IMR-90 (cell line): ENCODE results near the gene TMEM253. TPM values are rescaled to one million over a fixed set of nuclear protein-coding genes. Genes with fewer than 3 reads are reported as not detected.

Experiments
- ATAC-seq: fragments of 200-7000 bp; cut with Tn5 transposase; 2 replicates; pipeline ENCODE4 v1.9.1; 2020; ENCODE audit warnings: low read depth, mild to moderate bottlenecking, moderate library complexity
- BruUV-seq: library from RNA; stranded (reverse); fragments of 400-500 nt; replicated peaks from 2 replicates; lab custom pipeline; 2021; lab: Mats Ljungman, UMichigan
- CTCF ChIA-PET: fragments of 300-600 bp; formaldehyde crosslinking; extraction: SDS; loops from one replicate; lab custom pipeline; 2021; ENCODE audit warnings: antibody characterized with exemption; lab: Yijun Ruan, JAX
- POLR2A ChIA-PET: fragments of 300-600 bp; sonication (Branson Sonifier 250); formaldehyde crosslinking; loops from one replicate; lab custom pipeline; 2022; ENCODE audit warnings: antibody characterized with exemption; ENCODE audit not compliant: unreplicated experiment; lab: Charles Lee
- DNase-seq: peaks from one replicate; pipeline ENCODE4 v3.0.0; 2013
- H2AFZ ChIP-seq: replicated peaks from 2 replicates; pipeline ENCODE3; 2013; ENCODE audit warnings: low read length, mild to moderate bottlenecking; ENCODE audit not compliant: poor library complexity
- H2AK5ac ChIP-seq: 2 replicates; pipeline ENCODE4 v1.6.1; 2013; ENCODE audit warnings: low read depth, low read length, inconsistent platforms
- H2AK9ac ChIP-seq: replicated peaks from 2 replicates; pipeline ENCODE3; 2013; ENCODE audit warnings: mild to moderate bottlenecking, low read depth, low read length, moderate library complexity; ENCODE audit not compliant: poor library complexity
- H2BK120ac ChIP-seq: 2 replicates; pipeline ENCODE4 v1.6.1; 2013; ENCODE audit warnings: low read depth, low read length, inconsistent platforms
- H2BK15ac ChIP-seq: 3 replicates; pipeline ENCODE4 v1.6.1; 2013; ENCODE audit warnings: low read depth, low read length, inconsistent platforms
- H2BK20ac ChIP-seq: 2 replicates; pipeline ENCODE4 v1.6.1; 2013; ENCODE audit warnings: low read depth, mild to moderate bottlenecking, inconsistent platforms, low read length, moderate library complexity
- H2BK5ac ChIP-seq: 2 replicates; pipeline ENCODE4 v1.6.1; 2013; ENCODE audit warnings: mild to moderate bottlenecking, low read depth, low read length, inconsistent platforms; ENCODE audit not compliant: poor library complexity, severe bottlenecking
- H3K14ac ChIP-seq: replicated peaks from 2 replicates; pipeline ENCODE4 v1.6.1; 2013; ENCODE audit warnings: low read depth, low read length, inconsistent platforms
- H3K18ac ChIP-seq: 2 replicates; pipeline ENCODE4 v1.6.1; 2013; ENCODE audit warnings: low read depth, low read length, control low read depth
- H3K23ac ChIP-seq: 2 replicates; pipeline ENCODE4 v1.6.1; 2013; ENCODE audit warnings: low read depth, low read length, inconsistent platforms
- H3K27ac ChIP-seq: 2 replicates; pipeline ENCODE4 v1.5.1; 2013; ENCODE audit warnings: mild to moderate bottlenecking, control low read depth, low read length; ENCODE audit not compliant: insufficient read depth
- H3K27me3 ChIP-seq: 2 replicates; pipeline ENCODE4 v1.6.1; 2013; ENCODE audit warnings: low read length; ENCODE audit not compliant: control insufficient read depth, insufficient read depth
- H3K36me3 ChIP-seq: 2 replicates; pipeline ENCODE4 v1.6.1; 2013; ENCODE audit warnings: low read length, mixed read lengths; ENCODE audit not compliant: control insufficient read depth, insufficient read depth
- H3K4ac ChIP-seq: 2 replicates; pipeline ENCODE4 v1.6.1; 2013; ENCODE audit warnings: low read depth, low read length, inconsistent platforms
- H3K4me1 ChIP-seq: 2 replicates; pipeline ENCODE4 v1.6.1; 2013; ENCODE audit warnings: low read length, mixed read lengths; ENCODE audit not compliant: control insufficient read depth, insufficient read depth
- H3K4me2 ChIP-seq: 2 replicates; pipeline ENCODE4 v1.6.1; 2013; ENCODE audit warnings: low read depth, mild to moderate bottlenecking, control low read depth, low read length, moderate library complexity
- H3K4me3 ChIP-seq: 2 replicates; pipeline ENCODE4 v1.5.1; 2013; ENCODE audit warnings: low read depth, mild to moderate bottlenecking, control low read depth, low read length, moderate library complexity; ENCODE audit not compliant: insufficient read depth
- H3K56ac ChIP-seq: 2 replicates; pipeline ENCODE4 v1.6.1; 2013; ENCODE audit warnings: low read length, inconsistent platforms; ENCODE audit not compliant: insufficient read depth; ENCODE audit errors: extremely low read depth
- H3K79me1 ChIP-seq, 2 experiments: 2 replicates each; pipeline ENCODE4 v1.6.1; 2013; ENCODE audit warnings: low read length in 2 of 2, inconsistent platforms in 1 of 2, low read depth in 1 of 2
- H3K9ac ChIP-seq: 2 replicates; pipeline ENCODE4 v1.6.1; 2013; ENCODE audit warnings: low read depth, low read length, control low read depth
- H3K9me1 ChIP-seq: 2 replicates; pipeline ENCODE4 v1.6.1; 2013; ENCODE audit warnings: low read length, inconsistent platforms; ENCODE audit not compliant: insufficient read depth
- H3K9me3 ChIP-seq: 2 replicates; pipeline ENCODE4 v1.6.1; 2013; ENCODE audit warnings: low read length; ENCODE audit not compliant: control insufficient read depth, insufficient read depth
- H4K20me1 ChIP-seq: 2 replicates; pipeline ENCODE4 v1.6.1; 2013; ENCODE audit warnings: low read length, inconsistent platforms; ENCODE audit not compliant: insufficient read depth
- H4K5ac ChIP-seq: 2 replicates; pipeline ENCODE4 v1.6.1; 2013; ENCODE audit warnings: mild to moderate bottlenecking, low read depth, low read length, control low read depth
- H4K8ac ChIP-seq, 2 experiments: 2 replicates each; pipeline ENCODE4 v1.6.1; 2013; ENCODE audit warnings: low read depth in 2 of 2, low read length in 2 of 2, control low read depth in 1 of 2, inconsistent platforms in 1 of 2
- H4K91ac ChIP-seq: 2 replicates; pipeline ENCODE4 v1.6.1; 2013; ENCODE audit warnings: low read depth, low read length, inconsistent platforms; ENCODE audit not compliant: insufficient read depth
- BHLHE40 ChIP-seq: fragments of 150-350 bp; IDR thresholded peaks from 2 replicates; pipeline ENCODE4 v1.6.1; 2016; ENCODE audit warnings: mild to moderate bottlenecking, low read depth, low read length
- CEBPB ChIP-seq: IDR thresholded peaks from 2 replicates; pipeline ENCODE4 v1.6.1; 2012; ENCODE audit warnings: low read depth, low read length, improper control_type of control experiment
- MAZ ChIP-seq: IDR thresholded peaks from 2 replicates; pipeline ENCODE4 v1.6.1; 2012; ENCODE audit warnings: low read depth, mild to moderate bottlenecking, low read length, improper control_type of control experiment, moderate library complexity, borderline replicate concordance
- MXI1 ChIP-seq: IDR thresholded peaks from 2 replicates; pipeline ENCODE4 v1.6.1; 2012; ENCODE audit warnings: low read depth, mild to moderate bottlenecking, low read length, moderate library complexity, borderline replicate concordance
- SMC3 ChIP-seq: fragments of 150-350 bp; IDR thresholded peaks from 2 replicates; pipeline ENCODE4 v1.6.1; 2016; ENCODE audit warnings: low read depth, mild to moderate bottlenecking, antibody characterized with exemption, low read length, moderate library complexity
- WGBS, 2 experiments: methylation state at CpG; one replicate each; pipeline versions ENCODE4 v1.1.5 to v1.1.7; 2013; ENCODE audit warnings: missing lambda C conversion rate in 2 of 2; ENCODE audit not compliant: insufficient read length in 1 of 2; ENCODE audit errors: extremely low coverage in 2 of 2; 5-methylcytosine and 5-hydroxymethylcytosine counted together
- dilution Hi-C: fragments of 300-500 bp; cut with HindIII; formaldehyde crosslinking; loops from one replicate; pipeline ENCODE4 v1.14.3; 2018; ENCODE audit warnings: low sequenced_read_pairs; ENCODE audit not compliant: unreplicated experiment
- in situ Hi-C: fragments of 300-500 bp; cut with MboI; formaldehyde crosslinking; loops from 3 replicates; pipeline ENCODE4 v1.14.3; 2019; ENCODE audit warnings: low sequenced_read_pairs, inconsistent platforms, mixed read lengths
- intact Hi-C: fragments of 100-400 bp; cut with micrococcal nuclease; formaldehyde crosslinking; loops from 2 replicates; pipeline ENCODE4 v1.10.0; 2022
- polyA plus RNA-seq, 3 experiments: library from polyadenylated mRNA; depleted of rRNA; stranded (reverse); fragments of >200 nt; gene quantifications; 2 replicates each; pipeline ENCODE4 v1.2.3, GENCODE V29; 2012; ENCODE audit warnings: low replicate concordance in 1 of 3
- total RNA-seq: library from RNA; depleted of rRNA; stranded (reverse); fragments of >200 nt; gene quantifications from 2 replicates; pipeline ENCODE4 v1.2.3, GENCODE V29; 2012

The TMEM253 gene
- total and polyA plus RNA-seq, 2 of the 4 experiments (the other 2 are of a cell fraction): 0.07 TPM; not detected in 1

GRCh38 chr14:21084396-21084795 lies 16.5 kb upstream of the TMEM253 start:
- Histone ChIP-seq H3K27me3 (no peaks in the 10 kb centered on the region), H2BK15ac (no peak overlapping the region; the same call in 2 of the 3 replicates), H2BK20ac (0 out of 2 replicates have a peak overlapping the region, but pooled peaks have one; percentile 16), H3K4ac (0 out of 2 replicates have a peak overlapping the region, but pooled peaks have one; percentile 20), H3K18ac (no peak overlapping the region), H2AFZ (no peak overlapping the region), H3K4me2 (no peak overlapping the region), H3K36me3 (peaks cover 66% of the 10 kb centered on the region), H3K9ac (no peak overlapping the region), H3K56ac (no peak overlapping the region), H3K4me1 (peaks cover 26% of the 10 kb centered on the region), H3K14ac (no peak overlapping the region), H2AK9ac (peak overlapping the region; percentile 47), H3K27ac (no peak overlapping the region), H2AK5ac (peak overlapping the region; percentile 58; the same call in 1 of the 2 replicates), H4K20me1 (peaks cover 6% of the 10 kb centered on the region), H3K9me1 (peaks cover 7% of the 10 kb centered on the region), H3K9me3 (no peaks in the 10 kb centered on the region), H3K79me1 (peaks cover 0 to 14% of the 10 kb centered on the region in 2 experiments; a peak in 2 of 4 replicates), H3K23ac (no peak overlapping the region), H4K5ac (no peak overlapping the region), H4K91ac (no peak overlapping the region), H4K8ac (0 out of 4 replicates have a peak overlapping the region, but pooled peaks of 1 of the 2 experiments have one; percentile 22), H2BK5ac (peak overlapping the region; percentile 38), H3K4me3 (no peak overlapping the region), H2BK120ac (peak overlapping the region; percentile 12; the same call in 1 of the 2 replicates)
- intact Hi-C loops (no loop called here), dilution Hi-C loops (no loop called here), in situ Hi-C loops (loop anchor here (25.0 kb wide), 2 partner anchors 622 to 747 kb away; partner anchors contain the start of genes APEX1, CCNB1IP1, OSGEP and PARP2)
- DNase-seq (no peak), ATAC-seq (no peak)
- CTCF ChIA-PET: interaction anchor here (0.9 to 1.0 kb wide), 2 partner anchors 13 to 16 kb away, joined by 4 to 7 read pairs; no protein-coding TSS in a partner anchor
- TF ChIP-seq MAZ (no peak), SMC3 (no peak), BHLHE40 (no peak), CEBPB (no peak), MXI1 (no peak)
- no CpG with 5 or more reads among the region's 2 CpGs for WGBS, 2 experiments
- POLR2A ChIA-PET: interaction anchor here (0.5 to 1.2 kb wide), 2 partner anchors 10 to 13 kb away, joined by 3 read pairs; no protein-coding TSS in a partner anchor
- BruUV-seq: no TSS peak
